Caco-2 (cell line): ENCODE measurements around the gene GAREM1. TPM values are rescaled to one million over a fixed set of nuclear protein-coding genes. Genes with fewer than 3 reads are reported as not detected.

Source experiments
- BruUV-seq: library from RNA; stranded (reverse); fragments of 400-500 nt; replicated peaks from 2 replicates; lab custom pipeline; 2021; lab: Mats Ljungman, UMichigan
- CTCF ChIA-PET: fragments of 300-600 bp; sonication (Branson Sonifier 250); formaldehyde crosslinking; loops from one replicate; lab custom pipeline; 2022; ENCODE audit warnings: antibody characterized with exemption; lab: Charles Lee
- POLR2A ChIA-PET: fragments of 300-600 bp; sonication (Branson Sonifier 250); formaldehyde crosslinking; loops from one replicate; lab custom pipeline; 2022; ENCODE audit warnings: antibody characterized with exemption; lab: Charles Lee
- DNase-seq, 2 experiments: peaks; one replicate each; pipeline versions ENCODE4 v3.0.0 to v3.0.0-alpha.2; 2020 to 2022
- H3K27me3 ChIP-seq: replicated peaks from 2 replicates; pipeline ENCODE4 v1.6.0; 2011; ENCODE audit warnings: low read length; ENCODE audit not compliant: control insufficient read depth, insufficient read depth
- H3K36me3 ChIP-seq: 2 replicates; pipeline ENCODE4 v1.5.1; 2011; ENCODE audit warnings: low read length; ENCODE audit not compliant: control insufficient read depth, insufficient read depth
- H3K4me1 ChIP-seq: fragments of 250-450 bp; sonication (Bioruptor Pico); 2 replicates; pipeline ENCODE4 v1.5.1; 2020; ENCODE audit warnings: mild to moderate bottlenecking
- H3K4me3 ChIP-seq: 2 replicates; pipeline ENCODE4 v1.5.1; 2011; ENCODE audit warnings: low read depth, mild to moderate bottlenecking, control low read depth, low read length
- H3K9me3 ChIP-seq: fragments of 250-450 bp; sonication (Bioruptor Pico); 2 replicates; pipeline ENCODE4 v1.5.1; 2020; ENCODE audit warnings: mild to moderate bottlenecking, moderate library complexity
- H3K27ac Mint-ChIP-seq: one replicate; pipeline ENCODE4 v1.8.0; 2022; ENCODE audit warnings: mixed read lengths; ENCODE audit not compliant: unreplicated experiment
- H3K27me3 Mint-ChIP-seq: one replicate; pipeline ENCODE4 v1.8.0; 2022; ENCODE audit warnings: mixed read lengths; ENCODE audit not compliant: insufficient read depth, unreplicated experiment
- H3K36me3 Mint-ChIP-seq: one replicate; pipeline ENCODE4 v1.8.0; 2022; ENCODE audit warnings: mild to moderate bottlenecking, mixed read lengths; ENCODE audit not compliant: insufficient read depth, unreplicated experiment
- H3K4me1 Mint-ChIP-seq: one replicate; pipeline ENCODE4 v1.8.0; 2022; ENCODE audit warnings: low read depth, mixed read lengths; ENCODE audit not compliant: unreplicated experiment
- H3K4me3 Mint-ChIP-seq: one replicate; pipeline ENCODE4 v1.8.0; 2022; ENCODE audit warnings: mild to moderate bottlenecking, moderate library complexity, mixed read lengths; ENCODE audit not compliant: unreplicated experiment
- H3K9me3 Mint-ChIP-seq: one replicate; pipeline ENCODE4 v1.8.0; 2022; ENCODE audit warnings: mixed read lengths; ENCODE audit not compliant: unreplicated experiment
- CTCF ChIP-seq, 2 experiments: fragments of 200-600 bp in 1 of 2; IDR thresholded peaks; 1 replicate in 1 of 2; 2 replicates in 1 of 2; pipeline versions ENCODE4 v1.5.1 to v1.8.0; 2011 to 2022; ENCODE audit warnings: antibody characterized with exemption in 1 of 2, control low read depth in 1 of 2, inconsistent platforms in 1 of 2, low read depth in 1 of 2, low read length in 1 of 2, mild to moderate bottlenecking in 1 of 2, moderate library complexity in 1 of 2; ENCODE audit not compliant: insufficient read depth in 1 of 2, severe bottlenecking in 1 of 2, unreplicated experiment in 1 of 2
- intact Hi-C: fragments of 100-400 bp; cut with micrococcal nuclease; formaldehyde crosslinking; loops from one replicate; pipeline ENCODE4 v1.10.0; 2022; ENCODE audit not compliant: unreplicated experiment
- total RNA-seq: library from RNA; stranded (reverse); gene quantifications from 2 replicates; pipeline ENCODE4 v1.2.3, GENCODE V29; 2022

Gene GAREM1
- total RNA-seq, 1 experiment from 2014 or later = 0.50 TPM

GRCh38 chr18:32446780-32447179 lies 23.9 kb downstream of the GAREM1 start:
- ChIA-PET POLR2A (no interaction called here), CTCF (no interaction called here)
- H3K4me1 ChIP-seq = no peaks in the 10 kb centered on the region

GRCh38 chr18:32445846-32446245 lies 24.8 kb downstream of the GAREM1 start:
- H3K9me3 ChIP-seq = no peaks in the 10 kb centered on the region
- Mint-ChIP-seq H3K27me3 (no peaks in the 10 kb centered on the region), H3K4me3 (no peak overlapping the region), H3K4me1 (no peaks in the 10 kb centered on the region), H3K9me3 (no peaks in the 10 kb centered on the region), H3K27ac (no peak overlapping the region), H3K36me3 (no peaks in the 10 kb centered on the region)
- no peaks in the 10 kb centered on the region for H3K27me3 ChIP-seq
- TF ChIP-seq CTCF (IDR thresholded peaks at IDR 0.05; ENCODE audit: insufficient read depth in 1 of 2, low read depth in 1 of 2, low read length in 1 of 2, severe bottlenecking in 1 of 2, unreplicated experiment in 1 of 2) = no peak
- DNase-seq = no peak
- H3K36me3 ChIP-seq = no peaks in the 10 kb centered on the region
- ChIA-PET POLR2A (no interaction called here), CTCF (no interaction called here)
- intact Hi-C loops = no loop called here
- BruUV-seq = no TSS peak
- H3K4me3 ChIP-seq = no peak overlapping the region
- H3K4me1 ChIP-seq = no peaks in the 10 kb centered on the region

More at GRCh38 chr18:32446780-32447179, 23.9 kb downstream of the GAREM1 start:
- no peak for DNase-seq
- Mint-ChIP-seq H3K4me1 (no peaks in the 10 kb centered on the region), H3K4me3 (no peak overlapping the region), H3K9me3 (no peaks in the 10 kb centered on the region), H3K27me3 (no peaks in the 10 kb centered on the region), H3K27ac (no peak overlapping the region), H3K36me3 (no peaks in the 10 kb centered on the region)
- Histone ChIP-seq H3K4me3 (no peak overlapping the region), H3K36me3 (no peaks in the 10 kb centered on the region), H3K27me3 (no peaks in the 10 kb centered on the region), H3K9me3 (no peaks in the 10 kb centered on the region)
- intact Hi-C loops = no loop called here
- no TSS peak for BruUV-seq
- no peak for TF ChIP-seq CTCF (IDR thresholded peaks at IDR 0.05; ENCODE audit: insufficient read depth in 1 of 2, low read depth in 1 of 2, low read length in 1 of 2, severe bottlenecking in 1 of 2, unreplicated experiment in 1 of 2)

GRCh38 chr18:32443706-32444215 lies 26.9 kb downstream of the GAREM1 start:
- intact Hi-C loops = no loop called here
- H3K27me3 ChIP-seq = no peaks in the 10 kb centered on the region
- CTCF ChIA-PET = no interaction called here
- Mint-ChIP-seq H3K4me1 (no peaks in the 10 kb centered on the region), H3K9me3 (no peaks in the 10 kb centered on the region), H3K27ac (no peak overlapping the region), H3K27me3 (no peaks in the 10 kb centered on the region), H3K4me3 (no peak overlapping the region), H3K36me3 (no peaks in the 10 kb centered on the region)
- POLR2A ChIA-PET = no interaction called here
- no peaks in the 10 kb centered on the region for H3K4me1 ChIP-seq
- no peak overlapping the region for H3K4me3 ChIP-seq
- no peak for TF ChIP-seq CTCF (IDR thresholded peaks at IDR 0.05; ENCODE audit: insufficient read depth in 1 of 2, low read depth in 1 of 2, low read length in 1 of 2, severe bottlenecking in 1 of 2, unreplicated experiment in 1 of 2)
- DNase-seq = no peak
- no peaks in the 10 kb centered on the region for H3K36me3 ChIP-seq
- no peaks in the 10 kb centered on the region for H3K9me3 ChIP-seq
- no TSS peak for BruUV-seq
